SK-N-SH treated with all-trans-retinoic acid at 6 μM for 48 hours (cell line): ENCODE measurements around the gene PIEZO1.

ENCODE experiments used
- ARNTL ChIP-seq: fragments of 450-650 bp; formaldehyde crosslinking; IDR thresholded peaks from 2 replicates; pipeline ENCODE4 v1.5.0; 2020; ENCODE audit warnings: low read depth, mild to moderate bottlenecking, moderate library complexity, borderline replicate concordance
- ISL1 ChIP-seq: fragments of 250-450 bp; sonication (Bioruptor Pico); IDR thresholded peaks from 2 replicates; pipeline ENCODE4 v2.1.2; 2022; ENCODE audit warnings: mild to moderate bottlenecking, moderate library complexity
- RARB ChIP-seq: fragments of 250-450 bp; sonication (Bioruptor Pico); IDR thresholded peaks from 2 replicates; pipeline ENCODE4 v1.8.0; 2021; ENCODE audit warnings: mild to moderate bottlenecking, moderate library complexity
- SNAI2 ChIP-seq: fragments of 250-450 bp; sonication (Bioruptor Pico); IDR thresholded peaks from 2 replicates; pipeline ENCODE4 v1.5.0; 2020; ENCODE audit warnings: mild to moderate bottlenecking, moderate library complexity
- TSHZ2 ChIP-seq: fragments of 250-450 bp; sonication (Bioruptor Pico); IDR thresholded peaks from 2 replicates; pipeline ENCODE4 v1.5.0; 2020; ENCODE audit warnings: mild to moderate bottlenecking, moderate library complexity
- ZFP30 ChIP-seq: fragments of 450-650 bp; formaldehyde crosslinking; IDR thresholded peaks from 2 replicates; pipeline ENCODE4 v1.5.0; 2022; ENCODE audit warnings: mild to moderate bottlenecking, moderate library complexity
- ZNF8 ChIP-seq: fragments of 450-650 bp; formaldehyde crosslinking; IDR thresholded peaks from 2 replicates; pipeline ENCODE4 v1.5.0; 2020; ENCODE audit warnings: mild to moderate bottlenecking, moderate library complexity
- TF ChIP-seq, protein P1 (sequence below): fragments of 250-450 bp; sonication (Bioruptor Pico); IDR thresholded peaks from 2 replicates; pipeline ENCODE4 v1.8.0; 2021; ENCODE audit warnings: low read depth, mild to moderate bottlenecking, moderate library complexity, borderline replicate concordance
- TF ChIP-seq, protein P2 (sequence below): fragments of 250-450 bp; sonication (Bioruptor Pico); IDR thresholded peaks from 2 replicates; pipeline ENCODE4 v1.8.0; 2020; ENCODE audit warnings: mild to moderate bottlenecking, moderate library complexity, borderline replicate concordance

GRCh38 chr16:88693420-88694177, 91.4 kb downstream of the PIEZO1 start:
- TF ChIP-seq ARNTL (CRISPR knock-in tag) (no peak), SNAI2 (CRISPR knock-in tag) (no peak), ZFP30 (no peak), TSHZ2 (CRISPR knock-in tag) (no peak), RARB (CRISPR knock-in tag) (no peak), ZNF8 (CRISPR knock-in tag) (no peak), ISL1 (CRISPR knock-in tag) (no peak)
- TF ChIP-seq, protein P1, sequence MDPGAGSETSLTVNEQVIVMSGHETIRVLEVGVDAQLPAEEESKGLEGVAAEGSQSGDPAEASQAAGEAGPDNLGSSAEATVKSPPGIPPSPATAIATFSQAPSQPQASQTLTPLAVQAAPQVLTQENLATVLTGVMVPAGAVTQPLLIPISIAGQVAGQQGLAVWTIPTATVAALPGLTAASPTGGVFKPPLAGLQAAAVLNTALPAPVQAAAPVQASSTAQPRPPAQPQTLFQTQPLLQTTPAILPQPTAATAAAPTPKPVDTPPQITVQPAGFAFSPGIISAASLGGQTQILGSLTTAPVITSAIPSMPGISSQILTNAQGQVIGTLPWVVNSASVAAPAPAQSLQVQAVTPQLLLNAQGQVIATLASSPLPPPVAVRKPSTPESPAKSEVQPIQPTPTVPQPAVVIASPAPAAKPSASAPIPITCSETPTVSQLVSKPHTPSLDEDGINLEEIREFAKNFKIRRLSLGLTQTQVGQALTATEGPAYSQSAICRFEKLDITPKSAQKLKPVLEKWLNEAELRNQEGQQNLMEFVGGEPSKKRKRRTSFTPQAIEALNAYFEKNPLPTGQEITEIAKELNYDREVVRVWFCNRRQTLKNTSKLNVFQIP (CRISPR knock-in tag) = no peak
- TF ChIP-seq, protein P2, sequence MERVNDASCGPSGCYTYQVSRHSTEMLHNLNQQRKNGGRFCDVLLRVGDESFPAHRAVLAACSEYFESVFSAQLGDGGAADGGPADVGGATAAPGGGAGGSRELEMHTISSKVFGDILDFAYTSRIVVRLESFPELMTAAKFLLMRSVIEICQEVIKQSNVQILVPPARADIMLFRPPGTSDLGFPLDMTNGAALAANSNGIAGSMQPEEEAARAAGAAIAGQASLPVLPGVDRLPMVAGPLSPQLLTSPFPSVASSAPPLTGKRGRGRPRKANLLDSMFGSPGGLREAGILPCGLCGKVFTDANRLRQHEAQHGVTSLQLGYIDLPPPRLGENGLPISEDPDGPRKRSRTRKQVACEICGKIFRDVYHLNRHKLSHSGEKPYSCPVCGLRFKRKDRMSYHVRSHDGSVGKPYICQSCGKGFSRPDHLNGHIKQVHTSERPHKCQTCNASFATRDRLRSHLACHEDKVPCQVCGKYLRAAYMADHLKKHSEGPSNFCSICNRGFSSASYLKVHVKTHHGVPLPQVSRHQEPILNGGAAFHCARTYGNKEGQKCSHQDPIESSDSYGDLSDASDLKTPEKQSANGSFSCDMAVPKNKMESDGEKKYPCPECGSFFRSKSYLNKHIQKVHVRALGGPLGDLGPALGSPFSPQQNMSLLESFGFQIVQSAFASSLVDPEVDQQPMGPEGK = no peak
